Astrocyte (in vitro differentiated cells and primary cell): ENCODE results near the gene FRS2. TPM values are rescaled to one million over a fixed set of nuclear protein-coding genes. Genes with fewer than 3 reads are reported as not detected.

Experiments used
- DNase-seq: peaks from one replicate; pipeline ENCODE4 v3.0.0-alpha.2; 2010; ENCODE audit warnings: low read depth
- FAIRE-seq: peaks from 2 replicates; lab custom pipeline; 2011; peaks lifted over from hg19 to GRCh38; lab: Jason Lieb, UNC
- H2AFZ ChIP-seq: 2 replicates; pipeline ENCODE4 v1.6.0; 2012; ENCODE audit warnings: low read depth, low read length, inconsistent platforms
- H3K27ac ChIP-seq: 2 replicates; pipeline ENCODE4 v1.5.1; 2011; ENCODE audit warnings: low read depth, low read length, inconsistent platforms
- H3K27me3 ChIP-seq: 2 replicates; pipeline ENCODE4 v1.6.0; 2011; ENCODE audit warnings: low read length, inconsistent platforms; ENCODE audit not compliant: insufficient read depth
- H3K36me3 ChIP-seq: 2 replicates; pipeline ENCODE4 v1.5.1; 2011; ENCODE audit warnings: low read length, inconsistent platforms; ENCODE audit not compliant: insufficient read depth
- H3K4me1 ChIP-seq: 2 replicates; pipeline ENCODE4 v1.5.1; 2011; ENCODE audit warnings: low read length, inconsistent platforms; ENCODE audit not compliant: insufficient read depth
- H3K4me2 ChIP-seq: 2 replicates; pipeline ENCODE4 v1.6.0; 2012; ENCODE audit warnings: low read length, inconsistent platforms
- H3K4me3 ChIP-seq: 2 replicates; pipeline ENCODE4 v1.5.1; 2011; ENCODE audit warnings: low read depth, mild to moderate bottlenecking, low read length, inconsistent platforms; ENCODE audit not compliant: insufficient read depth
- H3K79me2 ChIP-seq: 2 replicates; pipeline ENCODE4 v1.6.0; 2012; ENCODE audit warnings: mild to moderate bottlenecking, low read length, inconsistent platforms; ENCODE audit not compliant: insufficient read depth
- H3K9ac ChIP-seq: 2 replicates; pipeline ENCODE4 v1.6.0; 2012; ENCODE audit warnings: mild to moderate bottlenecking, low read length, inconsistent platforms
- H3K9me3 ChIP-seq: 2 replicates; pipeline ENCODE4 v1.5.1; 2012; ENCODE audit warnings: low read depth, mild to moderate bottlenecking, low read length, inconsistent platforms; ENCODE audit not compliant: insufficient read depth
- H4K20me1 ChIP-seq: 2 replicates; pipeline ENCODE4 v1.6.0; 2012; ENCODE audit warnings: low read length, inconsistent platforms; ENCODE audit not compliant: insufficient read depth
- H3K27ac Mint-ChIP-seq: one replicate; pipeline ENCODE4 v1.8.0; 2021; ENCODE audit warnings: mild to moderate bottlenecking, mixed read lengths; ENCODE audit not compliant: unreplicated experiment
- H3K27me3 Mint-ChIP-seq: one replicate; pipeline ENCODE4 v1.8.0; 2021; ENCODE audit warnings: low read depth, mixed read lengths; ENCODE audit not compliant: unreplicated experiment
- H3K36me3 Mint-ChIP-seq: one replicate; pipeline ENCODE4 v1.8.0; 2021; ENCODE audit warnings: low read depth, mixed read lengths; ENCODE audit not compliant: unreplicated experiment
- H3K4me1 Mint-ChIP-seq: one replicate; pipeline ENCODE4 v1.8.0; 2021; ENCODE audit warnings: low read depth, mixed read lengths; ENCODE audit not compliant: unreplicated experiment
- H3K4me3 Mint-ChIP-seq: one replicate; pipeline ENCODE4 v1.8.0; 2021; ENCODE audit warnings: mild to moderate bottlenecking, moderate library complexity, mixed read lengths; ENCODE audit not compliant: unreplicated experiment
- H3K9me3 Mint-ChIP-seq: one replicate; pipeline ENCODE4 v1.8.0; 2021; ENCODE audit warnings: mild to moderate bottlenecking, mixed read lengths; ENCODE audit not compliant: unreplicated experiment
- EZH2 ChIP-seq: IDR thresholded peaks from 2 replicates; pipeline ENCODE4 v1.6.1; 2012; ENCODE audit warnings: mild to moderate bottlenecking, low read length, inconsistent platforms; ENCODE audit not compliant: insufficient read depth
- total RNA-seq: library from RNA; stranded (reverse); gene quantifications from 2 replicates; pipeline ENCODE4 v1.2.1, GENCODE V29; 2021
- TF ChIP-seq, protein P1 (sequence below): IDR thresholded peaks from 2 replicates; pipeline ENCODE4 v1.5.1; 2011; ENCODE audit warnings: low read depth, mild to moderate bottlenecking, inconsistent platforms, low read length, moderate library complexity; ENCODE audit not compliant: insufficient read depth

The FRS2 gene
- total RNA-seq, 1 donor from 2014 or later, result 60.9 TPM

DNA sequence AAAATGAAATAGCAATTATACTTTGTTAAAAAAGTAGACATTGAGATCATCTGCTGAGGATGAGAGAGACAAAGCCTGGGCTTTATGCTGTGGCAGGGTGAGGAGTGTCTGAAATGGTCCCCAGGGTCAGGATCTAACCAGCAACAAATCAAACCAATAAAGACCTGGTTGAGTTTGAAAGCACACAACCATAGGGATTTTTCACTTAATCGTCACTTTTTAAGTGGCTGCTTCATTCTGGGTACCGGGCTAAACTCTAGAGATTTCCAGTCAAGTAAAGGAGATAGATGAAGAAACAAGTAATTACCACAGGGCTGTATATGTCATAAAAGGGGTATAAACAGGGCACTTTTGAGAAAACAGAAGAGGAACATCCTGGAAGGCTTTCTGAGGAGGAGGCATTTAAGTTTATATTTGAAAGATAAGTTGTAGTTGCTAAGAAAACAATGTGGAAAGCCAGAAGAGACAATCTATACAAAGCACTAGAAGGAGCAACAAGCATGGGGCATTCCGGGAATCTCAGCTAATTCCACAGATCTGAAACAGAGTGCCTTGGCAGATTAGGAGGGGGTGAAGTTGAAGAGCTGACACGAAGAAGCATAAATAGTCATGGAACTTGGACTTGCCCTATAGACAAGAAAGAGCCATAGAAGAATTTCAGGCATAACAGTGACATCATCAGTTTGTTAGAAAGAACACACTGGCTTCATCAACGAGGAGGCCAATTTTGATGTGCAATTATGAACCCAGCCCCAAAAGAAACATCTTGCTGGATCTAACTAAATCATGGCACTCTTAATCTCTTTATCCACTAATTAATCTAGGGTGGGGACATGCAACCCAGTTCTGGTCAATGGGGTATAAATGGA lies 46.9 kb upstream of the FRS2 start:
- no peak for DNase-seq
- H2AFZ ChIP-seq, result no peak overlapping the region

DNA sequence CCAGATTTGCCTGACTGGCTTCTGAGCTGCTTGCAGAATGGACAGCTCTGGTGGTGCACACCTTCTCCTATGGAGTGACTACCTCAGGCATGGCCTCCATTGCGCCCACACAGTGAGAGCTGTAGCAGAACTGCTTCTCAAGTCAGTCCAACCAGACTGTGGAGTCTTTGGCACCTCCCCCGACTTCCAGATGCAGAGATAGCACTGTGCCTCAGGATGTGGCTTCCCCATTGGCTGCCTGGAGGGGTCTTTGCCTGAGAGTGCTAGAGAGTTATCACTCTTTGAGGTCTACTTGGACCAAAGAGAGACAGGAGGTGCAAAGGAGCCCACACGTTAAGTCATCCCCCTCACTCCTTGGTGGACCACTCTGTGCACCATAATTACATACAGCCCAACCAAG lies 44.8 kb upstream of the FRS2 start:
- H3K4me1 Mint-ChIP-seq, result peaks cover 13% of the 10 kb centered on the region
- no peak for FAIRE-seq
- H3K9ac ChIP-seq, result no peak overlapping the region

More for the DNA sequence above, 46.9 kb upstream of the FRS2 start:
- H3K27ac Mint-ChIP-seq, result no peak overlapping the region
- H3K27me3 ChIP-seq, result no peaks in the 10 kb centered on the region
- no peaks in the 10 kb centered on the region for H4K20me1 ChIP-seq
- FAIRE-seq, result no peak
- no peak overlapping the region for H3K4me3 Mint-ChIP-seq
- peaks cover 11% of the 10 kb centered on the region for H3K4me1 Mint-ChIP-seq
- no peak overlapping the region for H3K27ac ChIP-seq
- no peak overlapping the region for H3K4me3 ChIP-seq
- H3K36me3 ChIP-seq, result no peaks in the 10 kb centered on the region
- H3K4me1 ChIP-seq, result no peaks in the 10 kb centered on the region
- H3K4me2 ChIP-seq, result no peak overlapping the region
- no peaks in the 10 kb centered on the region for H3K9me3 ChIP-seq
- peaks cover 2% of the 10 kb centered on the region for H3K9me3 Mint-ChIP-seq
- H3K9ac ChIP-seq, result no peak overlapping the region
- no peaks in the 10 kb centered on the region for H3K27me3 Mint-ChIP-seq
- TF ChIP-seq, protein P1, sequence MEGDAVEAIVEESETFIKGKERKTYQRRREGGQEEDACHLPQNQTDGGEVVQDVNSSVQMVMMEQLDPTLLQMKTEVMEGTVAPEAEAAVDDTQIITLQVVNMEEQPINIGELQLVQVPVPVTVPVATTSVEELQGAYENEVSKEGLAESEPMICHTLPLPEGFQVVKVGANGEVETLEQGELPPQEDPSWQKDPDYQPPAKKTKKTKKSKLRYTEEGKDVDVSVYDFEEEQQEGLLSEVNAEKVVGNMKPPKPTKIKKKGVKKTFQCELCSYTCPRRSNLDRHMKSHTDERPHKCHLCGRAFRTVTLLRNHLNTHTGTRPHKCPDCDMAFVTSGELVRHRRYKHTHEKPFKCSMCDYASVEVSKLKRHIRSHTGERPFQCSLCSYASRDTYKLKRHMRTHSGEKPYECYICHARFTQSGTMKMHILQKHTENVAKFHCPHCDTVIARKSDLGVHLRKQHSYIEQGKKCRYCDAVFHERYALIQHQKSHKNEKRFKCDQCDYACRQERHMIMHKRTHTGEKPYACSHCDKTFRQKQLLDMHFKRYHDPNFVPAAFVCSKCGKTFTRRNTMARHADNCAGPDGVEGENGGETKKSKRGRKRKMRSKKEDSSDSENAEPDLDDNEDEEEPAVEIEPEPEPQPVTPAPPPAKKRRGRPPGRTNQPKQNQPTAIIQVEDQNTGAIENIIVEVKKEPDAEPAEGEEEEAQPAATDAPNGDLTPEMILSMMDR, result no peak
- TF ChIP-seq EZH2, result no peak
- no peaks in the 10 kb centered on the region for H3K79me2 ChIP-seq
- no peaks in the 10 kb centered on the region for H3K36me3 Mint-ChIP-seq

More for the DNA sequence above, 44.8 kb upstream of the FRS2 start:
- no peak overlapping the region for H3K4me3 ChIP-seq
- H3K79me2 ChIP-seq, result no peaks in the 10 kb centered on the region
- no peak overlapping the region for H3K27ac ChIP-seq
- H3K27me3 ChIP-seq, result no peaks in the 10 kb centered on the region
- no peak overlapping the region for H2AFZ ChIP-seq
- H4K20me1 ChIP-seq, result no peaks in the 10 kb centered on the region
- no peaks in the 10 kb centered on the region for H3K9me3 ChIP-seq
- TF ChIP-seq, protein P1, result no peak
- no peak for TF ChIP-seq EZH2
- H3K4me2 ChIP-seq, result no peak overlapping the region
- no peak overlapping the region for H3K27ac Mint-ChIP-seq
- no peak overlapping the region for H3K4me3 Mint-ChIP-seq
- H3K36me3 ChIP-seq, result no peaks in the 10 kb centered on the region
- H3K36me3 Mint-ChIP-seq, result no peaks in the 10 kb centered on the region
- H3K27me3 Mint-ChIP-seq, result no peaks in the 10 kb centered on the region
- no peak for DNase-seq
- peaks cover 2% of the 10 kb centered on the region for H3K9me3 Mint-ChIP-seq
- no peaks in the 10 kb centered on the region for H3K4me1 ChIP-seq
